NB4 (cell line): ENCODE results near the gene DBNDD2.

Experiments used
- CTCF ChIP-seq: IDR thresholded peaks from one replicate; pipeline ENCODE4 v1.5.1; 2012; ENCODE audit warnings: low read depth, low read length
- POLR2A ChIP-seq: IDR thresholded peaks from 2 replicates; pipeline ENCODE4 v1.6.1; 2011; ENCODE audit warnings: mild to moderate bottlenecking; ENCODE audit not compliant: insufficient read length; ENCODE audit errors: extremely low read depth

GRCh38 chr20:45391559-45391958 is 16.5 kb upstream of the DBNDD2 start:
- no peak for TF ChIP-seq CTCF
- TF ChIP-seq POLR2A, result no peak
